ENCODE results near the gene INTS1. TPM values are rescaled to one million over a fixed set of nuclear protein-coding genes. Genes with fewer than 3 reads are reported as not detected.

INTS1 gene
- total and polyA plus RNA-seq, 9 donors = 1.9 to 80.5 (median 61.5) TPM

DNA sequence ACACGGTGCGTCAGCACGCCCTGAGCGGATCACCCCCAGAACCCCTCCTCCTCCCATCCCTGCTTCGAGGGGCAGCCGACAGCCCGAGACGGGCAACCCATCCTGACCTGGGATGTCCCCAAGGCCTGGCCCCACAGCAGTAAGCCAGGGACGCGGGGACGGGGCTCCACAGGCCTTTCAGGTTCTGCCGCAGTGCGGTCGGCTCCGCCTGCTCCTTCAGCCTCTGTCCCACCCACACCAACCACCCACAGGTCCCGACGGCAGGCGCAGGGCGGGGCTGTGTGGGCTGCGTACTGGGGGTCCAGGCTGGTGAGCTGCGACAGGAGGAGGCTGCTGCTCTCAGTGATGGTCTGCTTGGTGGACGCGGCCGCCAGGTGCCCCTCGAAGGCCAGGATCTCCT, 16.7 kb downstream of the INTS1 start:
- WGBS, 3 donors = 84 to 92% (median 87%) methylated on average over 17 to 25 of the region's 25 CpGs
- Histone ChIP-seq H3K27me3 (no peaks in the 10 kb centered on the region), H3K36me3 (no peaks in the 10 kb centered on the region), H3K4me1 (ENCODE audit: insufficient read depth) (no peaks in the 10 kb centered on the region), H3K27ac (no peak overlapping the region), H3K9me3 (no peaks in the 10 kb centered on the region), H3K4me3 (no peak overlapping the region)
- intact Hi-C loops (cut with DNase I) = no loop called here
- no peak for TF ChIP-seq EP300 (IDR thresholded peaks at IDR 0.05)
- TF ChIP-seq POLR2A (IDR thresholded peaks at IDR 0.05) = no peak
- TF ChIP-seq, protein P1, sequence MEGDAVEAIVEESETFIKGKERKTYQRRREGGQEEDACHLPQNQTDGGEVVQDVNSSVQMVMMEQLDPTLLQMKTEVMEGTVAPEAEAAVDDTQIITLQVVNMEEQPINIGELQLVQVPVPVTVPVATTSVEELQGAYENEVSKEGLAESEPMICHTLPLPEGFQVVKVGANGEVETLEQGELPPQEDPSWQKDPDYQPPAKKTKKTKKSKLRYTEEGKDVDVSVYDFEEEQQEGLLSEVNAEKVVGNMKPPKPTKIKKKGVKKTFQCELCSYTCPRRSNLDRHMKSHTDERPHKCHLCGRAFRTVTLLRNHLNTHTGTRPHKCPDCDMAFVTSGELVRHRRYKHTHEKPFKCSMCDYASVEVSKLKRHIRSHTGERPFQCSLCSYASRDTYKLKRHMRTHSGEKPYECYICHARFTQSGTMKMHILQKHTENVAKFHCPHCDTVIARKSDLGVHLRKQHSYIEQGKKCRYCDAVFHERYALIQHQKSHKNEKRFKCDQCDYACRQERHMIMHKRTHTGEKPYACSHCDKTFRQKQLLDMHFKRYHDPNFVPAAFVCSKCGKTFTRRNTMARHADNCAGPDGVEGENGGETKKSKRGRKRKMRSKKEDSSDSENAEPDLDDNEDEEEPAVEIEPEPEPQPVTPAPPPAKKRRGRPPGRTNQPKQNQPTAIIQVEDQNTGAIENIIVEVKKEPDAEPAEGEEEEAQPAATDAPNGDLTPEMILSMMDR (IDR thresholded peaks at IDR 0.05) = no peak
- DNase-seq = no peak

DNA sequence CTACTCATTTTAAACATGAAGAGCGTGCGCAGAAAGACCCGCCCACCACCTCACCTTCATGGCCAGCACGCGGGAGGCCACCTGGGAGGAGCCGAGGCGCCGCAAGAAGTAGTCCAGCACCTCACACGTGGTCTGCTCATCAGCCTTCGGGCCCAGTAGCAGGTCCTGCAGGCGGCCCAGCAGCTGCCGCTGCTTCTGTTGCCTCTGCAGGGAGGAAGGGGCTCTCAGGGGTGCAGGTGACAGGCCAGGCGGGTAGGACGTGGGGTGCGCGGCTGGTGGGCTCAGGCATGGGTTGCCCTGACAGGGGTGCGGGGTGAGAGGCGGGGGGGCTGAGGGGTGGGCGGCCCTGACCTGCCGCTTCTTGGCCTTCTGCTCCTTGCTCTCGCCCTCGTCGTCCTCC, 17.6 kb downstream of the INTS1 start:
- Histone ChIP-seq H3K4me1 (ENCODE audit: insufficient read depth) (no peaks in the 10 kb centered on the region), H3K27ac (no peak overlapping the region), H3K27me3 (no peaks in the 10 kb centered on the region), H3K9me3 (no peaks in the 10 kb centered on the region), H3K36me3 (no peaks in the 10 kb centered on the region), H3K4me3 (no peak overlapping the region)
- 86 to 91% (median 86%) methylated on average over 23 of the region's 23 CpGs for WGBS, 3 donors
- intact Hi-C loops (cut with DNase I) = no loop called here
- DNase-seq = no peak
- TF ChIP-seq, protein P1 (IDR thresholded peaks at IDR 0.05) = no peak
- TF ChIP-seq EP300 (IDR thresholded peaks at IDR 0.05) (no peak), POLR2A (IDR thresholded peaks at IDR 0.05) (no peak)

DNA sequence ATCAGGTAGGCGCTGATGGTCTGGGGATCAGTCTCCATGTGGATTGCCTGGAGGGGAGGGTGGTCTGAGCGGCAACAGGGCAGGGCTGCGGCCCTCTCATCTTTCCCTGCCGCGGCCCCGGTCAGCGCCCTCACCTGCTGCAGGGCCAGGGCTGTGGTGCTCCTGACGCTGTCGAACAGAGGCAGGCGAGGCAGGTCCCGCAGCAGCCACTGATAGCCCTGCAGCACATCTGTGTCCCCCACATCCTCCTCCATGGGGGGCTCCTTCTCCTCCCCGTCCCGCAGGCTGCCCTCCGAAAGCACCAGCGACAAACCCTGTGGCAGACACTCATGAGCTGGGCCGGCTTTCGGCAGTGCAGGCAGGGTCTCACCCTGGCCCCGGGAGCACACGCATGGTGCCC, 19.0 kb downstream of the INTS1 start:
- TF ChIP-seq, protein P1 (IDR thresholded peaks at IDR 0.05) = no peak
- no peak for TF ChIP-seq POLR2A (IDR thresholded peaks at IDR 0.05)
- TF ChIP-seq EP300 (IDR thresholded peaks at IDR 0.05) = no peak
- DNase-seq = no peak
- Histone ChIP-seq H3K36me3 (no peaks in the 10 kb centered on the region), H3K4me1 (ENCODE audit: insufficient read depth) (no peaks in the 10 kb centered on the region), H3K27ac (no peak overlapping the region), H3K4me3 (no peak overlapping the region), H3K9me3 (no peaks in the 10 kb centered on the region), H3K27me3 (no peaks in the 10 kb centered on the region)
- WGBS, 3 donors = 90 to 95% (median 92%) methylated on average over 11 to 19 of the region's 19 CpGs
- intact Hi-C loops (cut with DNase I) = no loop called here

DNA sequence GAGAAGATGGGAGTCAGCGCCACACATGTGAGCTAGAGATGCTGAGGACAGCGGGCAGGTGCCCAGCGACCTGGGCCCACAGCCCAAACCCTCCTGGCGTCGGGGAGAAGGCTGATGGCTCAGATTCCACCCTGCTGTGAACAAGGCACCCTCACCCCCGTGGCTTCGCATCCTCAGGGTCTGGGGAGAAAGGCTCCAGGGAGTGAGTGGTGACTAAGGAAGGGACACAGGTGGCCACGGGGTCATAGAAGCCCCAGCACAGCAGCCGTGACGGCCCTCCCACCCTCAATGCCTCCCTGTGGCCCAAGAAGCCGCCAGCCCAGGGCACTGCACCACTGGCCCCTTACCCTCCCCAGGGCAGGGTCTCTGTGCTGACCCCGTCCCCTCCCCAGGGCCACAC, 19.6 kb downstream of the INTS1 start:
- no peaks in the 10 kb centered on the region for H3K27me3 ChIP-seq
- H3K9me3 ChIP-seq = no peaks in the 10 kb centered on the region
- 84 to 89% (median 86%) methylated on average over 12 of the region's 12 CpGs for WGBS, 3 donors
- TF ChIP-seq, protein P1 (IDR thresholded peaks at IDR 0.05) = no peak
- TF ChIP-seq EP300 (IDR thresholded peaks at IDR 0.05) (no peak), POLR2A (IDR thresholded peaks at IDR 0.05) (no peak)
- H3K36me3 ChIP-seq = no peaks in the 10 kb centered on the region
- DNase-seq = no peak
- H3K4me3 ChIP-seq = no peak overlapping the region
- H3K4me1 ChIP-seq (ENCODE audit: insufficient read depth) = no peaks in the 10 kb centered on the region
- intact Hi-C loops (cut with DNase I) = no loop called here
- no peak overlapping the region for H3K27ac ChIP-seq
